ENCODE measurements around the gene ST6GALNAC3.
"Not testable (repeated sequence)": the region's sequence is repeated elsewhere in the genome, so short reads cannot be mapped to it uniquely, and the experiment has no call there.

Gene ST6GALNAC3

DNA sequence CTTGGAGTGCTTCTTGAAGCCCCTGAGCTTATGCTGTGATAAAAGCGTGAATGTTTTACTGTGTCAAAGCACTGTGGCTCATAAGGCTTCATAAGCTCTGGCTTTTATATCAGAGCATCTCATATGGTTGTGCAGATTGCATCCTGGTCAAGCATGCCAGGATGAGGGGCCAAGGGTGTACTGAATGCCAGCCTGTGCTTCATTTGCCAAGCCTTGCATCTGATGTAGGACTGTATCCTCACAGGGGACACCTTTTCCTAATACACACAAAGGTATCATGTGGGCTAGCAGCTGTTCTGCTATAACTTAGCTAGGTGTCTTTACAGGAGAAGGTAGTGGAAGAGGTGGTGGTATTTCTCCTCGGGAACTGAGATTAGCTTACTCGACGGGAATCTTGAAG, 134.7 kb downstream of the ST6GALNAC3 start:
- no peak for DNase-seq

DNA sequence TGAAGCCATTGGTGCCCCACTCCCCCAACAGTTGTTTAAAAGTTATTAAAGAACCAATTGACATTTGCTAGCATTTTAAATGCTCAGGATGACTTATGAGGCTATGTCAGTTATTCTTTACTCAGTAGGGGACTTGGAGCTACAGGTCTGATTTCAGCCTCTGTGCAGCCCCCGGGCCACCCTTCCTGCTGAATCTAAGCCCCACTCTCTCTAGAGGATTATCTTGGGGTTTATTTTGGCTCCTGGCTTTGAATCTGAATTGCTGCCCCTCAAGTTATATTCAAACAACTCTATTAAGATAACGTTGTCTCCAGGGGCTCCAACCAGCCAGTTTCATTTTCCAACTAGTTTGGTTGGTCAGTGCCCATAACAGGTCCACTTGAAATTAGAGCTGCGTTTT, 135.1 kb downstream of the ST6GALNAC3 start:
- no peak for DNase-seq

DNA sequence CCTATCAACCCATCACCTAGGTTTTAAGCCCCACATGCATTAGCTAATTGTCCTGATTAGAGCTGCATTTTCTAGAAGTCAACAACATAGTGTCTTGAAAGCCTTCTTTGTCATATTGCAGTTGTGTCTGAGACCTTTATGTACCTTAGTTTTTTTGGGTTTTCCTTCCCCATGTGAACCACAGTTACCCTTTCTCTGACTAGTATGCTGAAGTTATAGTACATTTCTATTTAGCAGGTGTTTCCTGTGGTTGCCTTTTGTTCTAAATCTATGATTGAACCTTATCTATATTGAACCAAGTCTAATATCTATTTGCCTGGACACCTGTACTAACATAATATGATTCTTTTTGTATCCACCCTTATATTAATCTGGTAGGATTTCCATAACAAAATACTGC, 135.6 kb downstream of the ST6GALNAC3 start:
- no peak for DNase-seq

DNA sequence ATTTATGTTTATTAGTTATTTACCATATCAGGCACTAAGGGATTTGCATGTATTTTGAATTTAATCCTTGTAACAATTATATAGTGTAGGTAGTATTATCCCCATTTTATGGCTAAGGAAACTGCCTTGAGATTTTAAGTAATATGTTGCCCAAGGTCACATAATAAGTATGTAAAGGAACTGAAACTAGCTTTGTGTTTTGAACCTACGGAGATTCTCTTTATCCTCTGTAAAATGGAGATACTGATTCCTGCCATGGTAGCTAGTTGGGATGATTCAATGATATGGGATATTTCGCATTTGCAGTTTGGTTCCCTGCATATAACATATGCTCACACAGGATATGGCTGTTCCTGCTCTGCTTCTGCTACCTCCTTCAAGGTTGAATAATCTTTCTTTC, 144.3 kb downstream of the ST6GALNAC3 start:
- no peak for DNase-seq

DNA sequence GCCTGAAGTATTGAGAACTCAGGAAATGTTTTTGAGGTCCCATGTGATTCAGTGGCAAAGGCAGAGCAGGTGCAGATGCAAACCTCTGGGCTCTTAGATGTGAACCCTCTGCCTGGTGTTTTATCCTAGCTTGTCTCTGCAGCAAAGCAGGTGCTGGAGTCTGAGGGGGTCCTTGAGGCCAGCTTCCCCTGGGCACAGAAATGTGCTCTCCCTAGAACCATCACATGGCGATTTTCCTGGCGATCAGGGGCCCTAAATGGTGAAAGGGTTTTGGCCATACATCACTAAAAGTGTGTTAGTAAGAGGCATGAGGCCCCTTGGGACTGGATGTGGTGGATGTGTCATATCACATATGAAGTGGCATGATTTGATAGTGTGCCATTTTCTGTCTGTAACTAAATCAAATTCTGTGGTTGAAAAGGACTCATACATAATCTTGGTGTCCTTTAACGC, 144.8 kb downstream of the ST6GALNAC3 start:
- no peak for DNase-seq

DNA sequence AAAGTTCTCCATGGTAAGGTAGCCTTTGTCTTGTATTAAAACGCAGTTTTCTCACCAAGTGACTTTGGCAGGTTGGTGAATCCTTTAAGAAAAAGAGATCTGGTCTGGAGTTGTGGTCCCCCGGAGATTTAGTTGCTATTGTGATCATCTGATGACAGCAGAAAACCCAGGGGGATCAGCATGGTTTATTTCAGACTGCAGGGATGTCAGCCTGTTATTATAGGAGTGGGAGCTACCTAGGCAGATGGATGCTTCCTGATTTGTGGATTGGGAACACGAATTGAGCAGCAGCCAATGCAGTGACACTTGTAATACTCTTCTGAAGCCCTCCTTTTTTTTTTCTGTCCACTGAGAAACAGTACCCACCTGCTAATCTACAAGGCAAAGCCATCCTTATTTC, 150.2 kb downstream of the ST6GALNAC3 start:
- no peak for DNase-seq

DNA sequence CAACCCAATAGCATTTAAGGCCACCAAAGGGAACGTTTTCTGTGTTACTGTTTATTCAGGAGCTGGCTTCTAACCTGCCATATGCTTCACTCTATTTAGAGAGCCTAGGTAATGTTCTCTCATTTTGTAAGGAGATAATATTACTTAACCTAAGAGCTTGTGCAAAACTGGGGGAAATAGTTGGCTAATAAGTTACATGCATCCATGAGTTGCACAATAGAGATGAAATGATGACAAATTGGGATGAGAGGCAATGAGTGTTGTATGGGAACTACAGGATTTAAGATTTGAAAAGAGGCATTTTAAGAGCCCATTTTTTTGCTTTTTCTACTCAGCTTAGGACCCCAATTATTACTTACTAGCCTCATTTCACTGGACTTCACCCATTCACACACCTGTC, 151.0 kb downstream of the ST6GALNAC3 start:
- no peak for DNase-seq

DNA sequence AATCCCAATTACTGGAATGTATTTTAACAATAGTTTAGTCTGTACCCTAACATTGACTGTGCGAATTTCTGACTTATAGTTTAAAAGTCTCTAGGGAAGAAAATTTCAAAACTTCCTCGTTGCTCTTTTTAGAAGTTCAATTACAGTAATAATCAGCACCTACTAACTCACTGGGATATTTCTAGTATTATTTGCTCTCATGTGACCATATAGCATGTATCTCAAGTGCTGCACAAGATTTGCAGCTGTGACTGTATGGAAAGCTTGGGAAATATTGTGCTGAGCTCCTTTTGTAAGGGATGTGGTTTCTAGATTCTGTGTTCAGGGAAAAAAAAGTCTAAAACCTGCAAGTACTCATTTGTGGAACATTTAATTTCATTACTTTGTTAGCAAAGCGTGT, 153.1 kb downstream of the ST6GALNAC3 start:
- no peak for DNase-seq

DNA sequence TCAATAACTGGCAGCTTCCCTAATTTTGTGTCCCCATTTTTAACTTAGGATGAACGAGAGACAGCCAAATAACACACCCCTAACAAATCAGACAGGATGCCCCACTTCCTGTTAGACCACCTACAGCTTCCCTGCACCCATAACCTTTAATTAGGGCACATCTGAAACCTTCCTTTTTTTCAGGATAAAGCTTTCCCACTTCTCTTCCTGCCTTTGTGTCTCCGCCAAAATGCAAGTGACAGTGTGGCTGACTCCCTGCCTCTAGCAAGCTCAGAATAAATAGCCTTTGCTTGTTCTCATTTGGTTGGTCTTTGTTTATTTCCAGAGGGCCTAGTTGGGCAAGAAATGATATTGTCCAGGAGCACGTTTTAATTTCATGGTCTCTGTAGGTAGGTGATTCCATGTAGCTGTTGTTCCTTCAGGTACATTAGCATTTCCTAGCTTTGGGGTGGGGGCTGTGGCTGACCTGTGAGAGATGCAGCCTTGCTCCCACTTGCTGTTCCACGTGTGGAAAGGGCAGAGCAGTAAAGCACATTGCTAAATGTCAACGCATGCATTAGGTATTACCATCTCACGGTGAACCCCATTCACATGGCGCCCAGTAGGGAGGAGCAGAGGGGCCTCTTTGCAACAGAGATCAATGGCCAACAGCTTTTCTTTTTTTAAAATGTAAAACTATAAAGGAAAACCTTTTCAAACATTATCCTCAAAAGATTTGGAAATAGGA, 154.9 kb downstream of the ST6GALNAC3 start:
- DNase-seq, result no peak

DNA sequence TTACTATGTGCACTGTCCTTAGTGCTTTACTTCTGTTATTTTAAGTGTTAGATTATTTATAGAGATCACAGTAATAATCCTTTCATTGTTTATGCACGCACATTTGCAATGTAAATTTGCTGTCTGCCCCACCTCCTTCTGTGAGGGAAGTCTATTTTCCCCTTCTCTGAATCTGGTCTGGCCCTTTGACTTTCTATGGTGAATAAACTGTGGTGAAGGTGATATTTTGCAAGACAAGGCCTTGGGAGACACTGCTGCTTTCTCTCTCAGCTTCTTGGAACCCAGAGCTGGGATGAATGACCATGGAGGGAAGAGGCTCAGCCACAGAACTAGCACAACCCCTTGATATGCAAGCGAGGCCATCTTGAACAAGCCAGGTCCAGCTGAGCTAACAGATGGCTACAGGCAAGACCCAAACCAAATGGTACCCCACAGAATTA, 156.3 kb downstream of the ST6GALNAC3 start:
- no peak for DNase-seq

DNA sequence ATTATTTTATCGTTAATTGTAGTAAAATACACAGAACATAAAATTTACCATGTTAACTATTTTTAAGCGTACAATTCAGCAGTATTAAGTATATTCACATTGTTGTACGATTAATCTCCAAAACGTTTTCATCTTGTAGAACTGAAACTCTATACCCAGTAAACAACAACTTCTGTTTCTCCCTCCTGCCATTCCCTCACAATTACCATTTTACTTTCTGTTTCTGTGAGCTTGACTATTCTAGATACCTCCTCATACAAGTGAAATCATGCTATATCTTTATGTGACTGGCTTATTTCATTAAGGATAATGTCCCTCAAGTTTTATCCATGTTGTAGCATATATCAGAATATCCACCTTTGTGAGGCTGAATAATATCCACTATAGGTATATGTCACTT, 156.8 kb downstream of the ST6GALNAC3 start:
- DNase-seq, result no peak

DNA sequence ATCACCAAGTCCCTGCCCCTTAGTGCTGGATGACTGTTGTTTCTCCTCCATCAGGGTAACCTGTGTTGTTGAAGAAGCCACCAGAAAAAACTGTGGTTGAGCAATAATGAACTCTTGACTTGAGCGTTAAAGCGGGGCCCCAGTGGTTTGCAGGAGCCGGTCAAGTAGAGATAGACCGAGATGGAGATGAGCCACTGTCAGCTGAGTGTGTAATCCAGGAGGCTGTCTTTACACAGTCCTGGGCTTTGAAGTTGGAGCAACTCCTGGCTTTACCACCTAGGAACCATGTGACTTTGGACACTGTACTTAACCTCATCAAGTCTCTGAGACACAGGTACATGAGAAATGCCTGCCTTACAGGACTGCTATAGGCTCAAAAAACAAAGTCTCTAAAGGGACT, 158.1 kb downstream of the ST6GALNAC3 start:
- no peak for DNase-seq

DNA sequence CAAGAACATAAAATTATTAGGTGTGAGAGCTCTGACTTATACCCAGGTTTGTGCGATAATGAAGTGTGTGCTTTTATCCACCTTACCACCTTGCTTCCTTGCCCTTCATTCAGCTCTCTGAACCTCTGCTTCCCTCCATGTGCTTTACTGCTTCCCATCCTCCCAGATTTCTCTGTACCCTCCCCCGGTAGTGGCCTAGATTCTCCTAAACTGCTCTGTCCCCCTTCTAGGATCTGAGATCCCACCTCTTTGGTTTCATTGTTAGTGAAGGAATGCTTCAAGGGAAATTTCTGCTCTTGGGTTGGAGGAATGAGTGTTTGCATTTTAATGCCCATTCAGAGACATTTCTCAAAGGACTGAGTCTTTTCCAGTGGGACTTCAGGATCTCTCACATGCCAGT, 159.5 kb downstream of the ST6GALNAC3 start:
- no peak for DNase-seq

DNA sequence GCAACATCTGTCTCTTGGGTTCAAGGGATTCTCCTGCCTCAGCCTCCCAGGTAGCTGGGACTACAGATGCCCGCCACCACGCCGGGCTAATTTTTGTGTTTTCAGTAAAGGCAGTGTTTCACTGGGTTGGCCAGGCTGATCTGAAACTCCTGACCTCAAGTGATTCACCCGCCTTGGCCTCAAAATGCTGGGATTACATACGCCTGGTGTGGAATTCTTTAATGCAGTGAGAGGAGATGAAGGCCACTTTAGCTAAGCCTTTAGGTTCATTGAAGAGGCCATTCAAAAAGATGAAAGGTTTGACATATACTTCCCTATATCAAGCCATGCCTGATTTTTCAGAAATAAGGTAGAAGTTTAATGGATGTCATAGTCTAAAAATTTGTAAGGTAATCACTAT, 162.7 kb downstream of the ST6GALNAC3 start:
- no peak for DNase-seq

DNA sequence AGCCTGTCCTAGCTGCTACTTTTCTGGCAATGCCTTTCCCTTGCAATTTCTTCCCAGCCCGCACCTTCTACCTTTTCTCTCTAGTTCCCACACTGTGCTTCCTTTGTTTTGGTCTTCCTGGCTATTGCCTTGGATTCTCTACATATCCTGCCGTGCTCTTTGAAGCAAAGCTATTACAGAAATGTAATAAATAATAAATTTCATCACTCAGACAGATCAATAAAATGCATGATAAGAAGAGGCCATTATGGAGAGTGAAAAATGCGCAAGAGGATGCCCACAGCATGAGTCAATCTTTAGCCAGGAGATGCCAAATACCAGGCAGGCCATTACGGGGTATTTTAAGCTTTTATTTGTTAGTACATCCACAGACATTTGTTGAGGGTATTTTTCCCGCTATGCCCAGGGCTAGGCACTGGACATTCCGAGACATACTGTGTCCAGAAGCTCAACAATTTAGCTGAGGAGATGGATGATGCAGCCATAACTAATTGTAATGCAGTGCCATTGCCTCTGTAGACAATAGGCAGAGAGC, 163.6 kb downstream of the ST6GALNAC3 start:
- DNase-seq, result no peak

DNA sequence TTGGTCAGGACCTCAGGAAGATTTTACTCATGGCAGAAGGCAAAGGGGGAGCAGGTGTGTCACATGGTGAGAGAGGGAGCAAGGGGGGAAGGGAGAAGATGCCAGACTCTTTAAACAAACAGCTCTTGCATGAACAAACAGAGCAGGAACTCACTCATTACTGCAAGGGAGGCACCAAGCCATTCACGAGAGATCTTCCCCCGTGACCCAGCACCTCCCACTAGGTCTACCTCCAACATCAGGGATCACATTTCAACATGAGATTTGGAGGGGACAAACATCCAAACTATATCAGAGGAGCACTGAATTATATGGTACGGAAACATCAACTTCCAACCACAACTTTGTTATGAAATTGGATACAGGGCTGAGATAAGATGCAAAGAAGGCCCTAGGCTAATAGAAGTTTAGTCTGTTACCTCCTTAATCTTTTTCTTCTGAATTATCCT, 164.9 kb downstream of the ST6GALNAC3 start:
- no peak for DNase-seq

DNA sequence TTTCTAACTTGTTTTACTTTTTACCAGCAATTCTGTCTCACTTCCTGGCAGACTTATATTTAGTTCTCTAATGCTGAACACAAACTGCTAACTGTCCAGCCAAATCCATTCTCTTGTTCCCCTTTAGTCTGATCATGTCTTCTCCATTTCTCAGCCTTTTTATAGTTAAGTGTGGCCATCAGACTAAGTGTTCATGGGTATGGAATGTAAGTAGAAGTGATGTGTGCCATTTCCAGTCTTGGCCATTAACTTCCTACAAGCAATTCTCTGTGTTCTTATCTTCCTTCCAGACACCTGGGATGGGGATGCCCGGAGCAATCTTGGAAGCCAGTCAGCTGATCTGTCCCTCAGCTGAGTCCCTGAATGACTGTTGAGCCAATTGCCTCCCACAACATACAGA, 165.8 kb downstream of the ST6GALNAC3 start:
- DNase-seq, result no peak

DNA sequence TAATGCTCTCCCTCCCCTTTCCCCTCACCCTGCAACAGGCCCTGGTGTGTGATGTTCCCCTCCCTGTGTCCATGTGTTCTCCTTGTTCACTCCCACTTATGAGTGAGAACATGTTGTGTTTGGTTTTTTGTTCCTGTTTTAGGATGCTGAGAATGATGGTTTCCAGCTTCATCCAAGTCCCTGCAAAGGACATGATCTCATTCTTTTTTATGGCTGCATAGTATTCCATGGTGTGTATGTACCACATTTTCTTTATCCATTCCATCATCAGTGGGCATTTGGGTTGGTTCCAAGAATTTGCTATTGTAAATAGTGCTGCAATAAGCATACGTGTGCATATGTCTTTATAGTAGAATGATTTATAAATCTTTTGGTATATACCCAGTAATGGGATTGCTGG, 168.0 kb downstream of the ST6GALNAC3 start:
- DNase-seq, result not testable (repeated sequence)

DNA sequence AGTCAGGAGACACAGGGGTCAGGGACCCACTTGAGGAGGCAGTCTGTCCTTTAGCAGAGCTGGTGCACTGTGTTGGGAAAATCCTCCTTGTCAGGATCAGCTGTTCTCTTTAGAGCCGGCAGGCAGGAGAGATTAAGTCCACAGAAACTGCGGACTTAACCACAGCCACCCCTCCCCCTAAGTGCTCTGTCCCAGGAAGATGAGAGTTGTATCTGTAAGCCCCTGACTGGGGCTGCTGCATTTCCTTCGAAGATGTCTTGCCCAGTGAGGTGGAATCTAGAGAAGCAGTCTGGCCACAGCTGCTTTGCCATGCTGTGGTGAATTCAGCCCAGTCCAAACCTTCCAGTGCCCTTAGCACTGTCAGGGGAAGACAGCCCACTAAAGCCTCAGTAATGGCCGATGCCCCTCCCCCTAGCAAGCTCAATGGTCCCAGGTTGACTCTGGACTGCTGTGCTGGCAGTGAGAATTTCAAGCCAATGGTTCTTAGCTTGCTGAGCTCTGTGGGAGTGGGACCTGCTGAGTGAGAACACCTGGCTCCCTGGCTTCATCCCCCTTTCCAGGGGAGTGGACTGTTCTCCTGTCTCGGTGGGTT, 172.8 kb downstream of the ST6GALNAC3 start:
- DNase-seq, result no peak

DNA sequence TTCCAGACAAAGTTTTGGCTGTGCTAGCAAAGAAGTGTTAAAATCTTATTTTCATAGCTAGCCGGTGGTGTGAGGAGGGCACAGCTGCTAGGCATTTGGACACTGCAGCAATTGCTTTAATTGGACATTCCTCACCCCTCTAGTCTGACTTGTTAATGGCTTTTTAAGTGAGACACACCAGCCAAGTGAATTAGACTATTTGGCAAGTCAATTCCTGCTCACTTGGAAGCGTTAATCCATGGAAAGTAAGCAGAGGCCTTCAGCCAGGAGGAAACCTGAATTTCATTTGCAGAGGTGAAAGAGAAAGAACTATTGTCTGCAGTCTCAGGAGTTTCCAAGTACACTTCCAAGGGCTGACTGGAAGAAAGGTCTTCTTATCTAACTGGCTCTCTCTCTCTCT, 175.7 kb downstream of the ST6GALNAC3 start:
- no peak for DNase-seq

DNA sequence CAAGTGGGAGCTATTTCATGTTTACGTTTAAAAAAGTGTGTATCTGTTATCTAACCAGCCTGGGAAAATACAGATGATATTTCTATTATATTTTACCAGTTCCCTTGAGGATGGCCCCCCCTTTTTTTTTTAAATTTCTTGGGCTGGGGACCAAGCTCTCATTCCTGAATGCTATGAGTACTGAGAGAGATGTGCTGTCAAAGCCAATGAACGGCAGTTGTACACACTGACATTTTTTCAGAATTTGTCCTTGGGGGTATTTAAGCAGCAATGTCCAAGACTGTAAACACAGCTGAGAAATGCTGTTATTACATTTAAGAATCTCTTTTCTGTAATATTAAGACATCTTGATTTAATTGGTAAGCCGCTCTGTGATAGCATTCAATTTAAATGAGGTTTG, 177.9 kb downstream of the ST6GALNAC3 start:
- DNase-seq, result no peak

DNA sequence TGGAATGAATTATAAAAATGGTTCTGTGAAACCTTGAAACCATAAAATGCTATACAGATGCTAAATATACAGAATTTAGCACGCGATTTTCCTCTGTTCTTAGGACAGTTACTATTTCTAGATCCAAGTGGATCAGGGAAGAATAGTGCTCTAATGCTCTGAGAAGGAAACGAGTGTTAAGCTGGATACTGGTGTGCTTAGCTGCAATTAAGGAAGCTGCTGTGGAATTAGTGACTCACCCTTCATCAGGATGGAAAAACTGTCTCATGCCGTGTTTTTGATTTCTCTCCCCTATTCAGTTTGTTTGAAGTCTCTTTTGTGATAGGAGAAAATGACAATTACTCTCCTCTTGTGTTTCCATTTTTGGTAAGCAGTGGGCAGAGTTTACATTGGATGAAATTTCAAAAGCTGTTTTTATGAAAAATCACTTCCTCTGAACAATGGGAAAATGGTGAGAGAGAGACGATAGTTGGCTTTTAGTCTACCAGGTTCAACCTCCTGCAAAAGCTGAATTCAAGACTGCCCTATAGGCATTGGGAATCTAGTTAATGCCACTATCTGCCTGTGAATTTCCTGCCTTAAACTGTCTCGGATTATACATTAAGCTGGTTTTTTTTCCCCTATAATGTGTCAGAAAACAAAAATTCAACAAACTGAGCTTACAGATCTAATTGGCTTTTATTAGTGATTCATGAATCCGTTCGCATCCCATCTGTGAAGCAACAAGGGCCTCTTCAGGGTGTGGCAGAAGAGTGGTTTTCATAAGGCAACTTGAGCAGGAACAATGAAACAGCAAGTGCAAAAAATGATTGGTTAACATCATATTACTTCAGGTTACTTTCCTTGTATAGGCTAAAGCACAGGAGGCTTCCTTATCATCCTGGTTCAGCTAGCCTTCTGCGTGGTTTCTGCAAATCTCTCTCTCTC, 179.8 kb downstream of the ST6GALNAC3 start:
- peak; percentile 21 for DNase-seq
